SIG-M5 treated with dmso at 0.1 percent for 504 hours (cell line): ENCODE results near the gene SSBP3.

ENCODE experiments used
- DNase-seq: peaks from one replicate; lab custom pipeline; 2025; ENCODE audit not compliant: unreplicated experiment; lab: John Stamatoyannopoulos, UW

The SSBP3 gene

GRCh38 chr1:54312796-54313316 is 93.3 kb downstream of the SSBP3 start:
- no peak for DNase-seq

GRCh38 chr1:54311506-54311905 is 94.7 kb downstream of the SSBP3 start:
- DNase-seq, result no peak

- no peak for DNase-seq
Observed at GRCh38 chr1:54310439-54311328, 95.5 kb downstream of the SSBP3 start.

GRCh38 chr1:54309631-54310366 is 96.4 kb downstream of the SSBP3 start:
- no peak for DNase-seq

GRCh38 chr1:54307305-54307704 is 98.9 kb downstream of the SSBP3 start:
- DNase-seq, result no peak

GRCh38 chr1:54305906-54306514 is 100.2 kb downstream of the SSBP3 start:
- no peak for DNase-seq

- DNase-seq, result no peak
Observed at GRCh38 chr1:54304518-54304917, 101.7 kb downstream of the SSBP3 start.

- DNase-seq, result no peak
Observed at GRCh38 chr1:54302951-54303843, 103.0 kb downstream of the SSBP3 start.

GRCh38 chr1:54302549-54302948 is 103.6 kb downstream of the SSBP3 start:
- no peak for DNase-seq

- no peak for DNase-seq
Observed at GRCh38 chr1:54301497-54301896, 104.7 kb downstream of the SSBP3 start.

GRCh38 chr1:54300401-54300800 is 105.8 kb downstream of the SSBP3 start:
- no peak for DNase-seq

- no peak for DNase-seq
Observed at GRCh38 chr1:54299037-54299436, 107.2 kb downstream of the SSBP3 start.

- no peak for DNase-seq
Observed at GRCh38 chr1:54298284-54299033, 107.7 kb downstream of the SSBP3 start.

GRCh38 chr1:54297596-54298283 is 108.5 kb downstream of the SSBP3 start:
- DNase-seq, result no peak

GRCh38 chr1:54296666-54297065 is 109.5 kb downstream of the SSBP3 start:
- no peak for DNase-seq

GRCh38 chr1:54294887-54295286 is 111.3 kb downstream of the SSBP3 start:
- no peak for DNase-seq

GRCh38 chr1:54292002-54292911 is 113.9 kb downstream of the SSBP3 start:
- no peak for DNase-seq

- no peak for DNase-seq
Observed at GRCh38 chr1:54291276-54292001, 114.8 kb downstream of the SSBP3 start.
